NCI-H2107 treated with DMSO at 0.1 percent for 48 hours (cell line): ENCODE data around the gene TP53BP2.
"Not testable (repeated sequence)": the region's sequence is repeated elsewhere in the genome, so short reads cannot be mapped to it uniquely, and the experiment has no call there.

Experiments
- DNase-seq: peaks from one replicate; lab custom pipeline; 2025; ENCODE audit not compliant: unreplicated experiment; lab: John Stamatoyannopoulos, UW

Gene TP53BP2

GRCh38 chr1:223832637-223832943 is 13.2 kb downstream of the TP53BP2 start:
- no peak for DNase-seq

GRCh38 chr1:223831755-223832636 is 13.8 kb downstream of the TP53BP2 start:
- DNase-seq: no peak

- no peak for DNase-seq
Observed at GRCh38 chr1:223829678-223830077, 16.1 kb downstream of the TP53BP2 start.

- no peak for DNase-seq
Observed at GRCh38 chr1:223828162-223828848, 17.4 kb downstream of the TP53BP2 start.

- no peak for DNase-seq
Observed at GRCh38 chr1:223827193-223827663, 18.5 kb downstream of the TP53BP2 start.

- DNase-seq: no peak
Observed at GRCh38 chr1:223825767-223826748, 19.7 kb downstream of the TP53BP2 start.

- no peak for DNase-seq
Observed at GRCh38 chr1:223824712-223825111, 21.0 kb downstream of the TP53BP2 start.

GRCh38 chr1:223824287-223824686 is 21.5 kb downstream of the TP53BP2 start:
- no peak for DNase-seq

- no peak for DNase-seq
Observed at GRCh38 chr1:223820971-223821370, 24.8 kb downstream of the TP53BP2 start.

GRCh38 chr1:223820515-223820858 is 25.3 kb downstream of the TP53BP2 start:
- DNase-seq: no peak

GRCh38 chr1:223819730-223820514 is 25.8 kb downstream of the TP53BP2 start:
- DNase-seq: peak; percentile 23

GRCh38 chr1:223817265-223817664 is 28.5 kb downstream of the TP53BP2 start:
- not testable (repeated sequence) for DNase-seq

- no peak for DNase-seq
Observed at GRCh38 chr1:223815865-223816264, 29.9 kb downstream of the TP53BP2 start.

- no peak for DNase-seq
Observed at GRCh38 chr1:223815020-223815853, 30.5 kb downstream of the TP53BP2 start.

- no peak for DNase-seq
Observed at GRCh38 chr1:223813645-223814044, 32.1 kb downstream of the TP53BP2 start.

- DNase-seq: peak; percentile 22
Observed at GRCh38 chr1:223811634-223812101, 34.1 kb downstream of the TP53BP2 start.

- no peak for DNase-seq
Observed at GRCh38 chr1:223810586-223810985, 35.2 kb downstream of the TP53BP2 start.

GRCh38 chr1:223809905-223810304 is 35.8 kb downstream of the TP53BP2 start:
- DNase-seq: not testable (repeated sequence)

GRCh38 chr1:223803211-223803610 is 42.5 kb downstream of the TP53BP2 start:
- no peak for DNase-seq
